Regular cardiac myocyte (primary cell): ENCODE measurements around the gene PNMA6E. TPM values are rescaled to one million over a fixed set of nuclear protein-coding genes. Genes with fewer than 3 reads are reported as not detected.

Source experiments
- total RNA-seq: library from RNA; depleted of rRNA; stranded (reverse); fragments of >200 nt; gene quantifications from 2 replicates; pipeline ENCODE4 v1.2.3, GENCODE V29; 2014

PNMA6E gene
- total RNA-seq = not detected in 2 replicates

GRCh38 chrX:153401133-153401764 lies at the start of gene PNMA6E:
Gene PNMA6E (minus strand): TSS chrX:153401350. CDS start chrX:153398849, 2,501 bp downstream.

DNA sequence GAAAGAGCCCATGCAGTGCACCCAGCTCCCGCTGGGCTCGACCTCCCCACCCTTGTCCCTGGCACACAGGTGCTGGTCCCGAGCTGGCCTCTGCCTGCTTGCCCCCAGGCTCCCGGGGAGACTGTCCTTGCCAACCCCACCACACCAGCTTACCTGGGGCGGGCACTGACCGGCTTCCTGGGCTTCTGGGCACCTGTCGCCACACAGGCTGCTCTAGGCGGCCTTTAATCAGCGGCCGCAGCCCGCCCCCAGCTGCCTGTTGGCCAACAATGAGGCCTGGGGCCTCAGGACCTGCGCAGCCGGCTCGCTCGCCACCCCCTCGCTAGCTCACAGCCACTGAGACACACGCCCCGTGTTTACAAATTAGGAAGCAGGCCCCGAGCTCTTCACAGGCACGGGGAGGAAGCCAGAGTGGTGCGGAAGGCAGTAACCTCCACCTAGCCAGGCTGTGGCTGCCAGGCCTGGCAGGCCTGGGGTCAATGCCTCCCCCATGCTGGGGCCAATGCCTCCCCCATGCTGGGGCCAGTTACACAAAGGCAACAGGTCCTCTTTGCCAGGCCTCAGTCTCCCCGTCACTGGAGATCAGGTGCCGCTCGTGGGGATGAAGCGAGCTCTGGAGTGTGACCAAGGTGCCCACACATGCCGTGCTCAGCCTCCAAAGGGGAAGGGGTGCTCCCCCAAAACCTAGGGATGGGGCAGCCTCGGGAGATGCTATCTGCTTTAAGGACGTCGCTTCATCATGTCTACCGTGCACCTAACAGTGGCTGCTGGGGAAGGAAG lies 44.9 kb upstream of the PNMA6E start, which contains the start of gene TREX2:
TSS of gene TREX2 (minus strand) at position 201 of the 780 bp plus-strand sequence. CDS start 626 bp downstream, outside the sequence.

GRCh38 chrX:153411255-153411987 lies 10.3 kb upstream of the PNMA6E start, which contains the start of gene ZFP92:
Gene ZFP92 (plus strand): TSS chrX:153411472. CDS start chrX:153418323, 6,851 bp downstream.

Other genes with a start within 250 kb of the PNMA6E start
- not detected in 2 replicates for gene MAGEA1, start 222.1 kb downstream of the PNMA6E start, total RNA-seq
- not detected in 2 replicates for gene PNMA6F, start 79.6 kb downstream of the PNMA6E start, total RNA-seq
- gene ZNF275, start 67.2 kb downstream of the PNMA6E start, total RNA-seq = 7.7 and 8.2 TPM in 2 replicates
- gene ZFP92, start 10.1 kb upstream of the PNMA6E start, total RNA-seq = 0.19 and 0.28 TPM in 2 replicates
- 2.8 and 4.4 TPM in 2 replicates for gene TREX2, start 44.7 kb upstream of the PNMA6E start, total RNA-seq
- 12.7 and 31.1 TPM in 2 replicates for gene HAUS7, start 69.2 kb upstream of the PNMA6E start, total RNA-seq
- 43.9 and 56.4 TPM in 2 replicates for gene BGN, start 93.6 kb upstream of the PNMA6E start, total RNA-seq
- gene ATP2B3, start 116.3 kb upstream of the PNMA6E start, total RNA-seq = not detected in 2 replicates
- 25.9 and 48.5 TPM in 2 replicates for gene CCNQ, start 197.8 kb upstream of the PNMA6E start, total RNA-seq
- under 0.01 TPM in 1 of 2 replicates, not detected in the other for gene DUSP9, start 245.9 kb upstream of the PNMA6E start, total RNA-seq